GM10266 (cell line): ENCODE data around the gene SMIM10L2A.

Source experiments
- DNase-seq: peaks from one replicate; pipeline ENCODE4 v3.0.0; 2012; ENCODE audit errors: extremely low spot score
- CTCF ChIP-seq: IDR thresholded peaks from 2 replicates; pipeline ENCODE4 v1.5.1; 2012; ENCODE audit warnings: mild to moderate bottlenecking, low read depth; ENCODE audit not compliant: control insufficient read depth, insufficient read depth; ENCODE audit errors: missing control alignments

SMIM10L2A gene

GRCh38 chrX:135424469-135424868 is 2.7 kb downstream of the SMIM10L2A start:
- DNase-seq: no peak
- TF ChIP-seq CTCF: no peak

GRCh38 chrX:135425026-135425965 is 3.6 kb downstream of the SMIM10L2A start:
- TF ChIP-seq CTCF: no peak
- DNase-seq: no peak

- TF ChIP-seq CTCF: no peak
- DNase-seq: no peak
These were observed 7.7 kb downstream of the SMIM10L2A start for GRCh38 chrX:135429429-135429828.

GRCh38 chrX:135431886-135432285 is 10.1 kb downstream of the SMIM10L2A start:
- no peak for DNase-seq
- no peak for TF ChIP-seq CTCF

- DNase-seq: no peak
- no peak for TF ChIP-seq CTCF
These were observed 10.7 kb downstream of the SMIM10L2A start for GRCh38 chrX:135432453-135432852.

GRCh38 chrX:135432881-135433521 is 11.3 kb downstream of the SMIM10L2A start:
- no peak for DNase-seq
- TF ChIP-seq CTCF: no peak
